Measurements from ENCODE around the gene SULT1A1. TPM values are rescaled to one million over a fixed set of nuclear protein-coding genes. Genes with fewer than 3 reads are reported as not detected.

SULT1A1 gene
- total and polyA plus RNA-seq, 2 donors (not counting 1 experiment from before 2014, with no cell fraction given), result 4.2 to 7.1 TPM

DNA sequence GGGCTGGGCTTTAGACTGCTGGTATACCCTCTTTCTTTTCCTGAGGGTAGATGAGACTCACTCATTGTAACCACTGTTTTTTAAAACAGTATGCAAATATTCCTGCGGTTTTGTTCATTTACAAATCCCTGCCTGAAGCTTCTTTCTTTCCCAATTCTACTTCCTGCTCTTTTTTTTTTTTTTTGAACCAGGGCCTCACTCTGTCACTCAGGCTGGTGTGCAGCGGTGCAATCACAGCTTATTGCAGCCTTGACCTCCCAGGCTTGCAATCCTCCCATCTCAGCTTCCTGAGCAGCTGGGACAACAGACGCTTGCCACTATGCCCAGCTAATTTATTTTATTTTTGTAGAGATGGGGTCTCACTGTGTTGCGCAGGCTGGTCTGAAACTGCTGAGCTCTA is 8.0 kb upstream of the SULT1A1 start:
- WGBS (ENCODE audit: insufficient coverage), result 44% methylated on average over 1 of the region's 4 CpGs
- intact Hi-C loops (cut with micrococcal nuclease), result no loop called here
- H3K9me3 Mint-ChIP-seq (ENCODE audit: insufficient read depth), result no peaks in the 10 kb centered on the region
- Histone ChIP-seq H3K9ac (ENCODE audit: low read length) (no peak overlapping the region), H3K4me3 (ENCODE audit: control extremely low read depth in 1 of 5, extremely low read depth in 1 of 5, insufficient read depth in 1 of 5, low read depth in 2 of 5, low read length in 4 of 5) (no peak overlapping the region), H4K20me1 (ENCODE audit: control insufficient read depth, insufficient read depth, low read length, poor library complexity, severe bottlenecking) (no peaks in the 10 kb centered on the region), H3K27me3 (replicated peaks in 1 of 4; ENCODE audit: control extremely low read depth in 1 of 4, control insufficient read depth in 3 of 4, insufficient read depth in 4 of 4, low read length in 3 of 4) (no peaks in the 10 kb centered on the region), H2AFZ (ENCODE audit: insufficient read depth, low read depth, low read length, poor library complexity, severe bottlenecking) (no peak overlapping the region), H3K4me1 (ENCODE audit: control insufficient read depth in 2 of 2, insufficient read depth in 2 of 2, low read length in 2 of 2) (peaks cover 3% of the 10 kb centered on the region in 2 donors), H3K79me2 (ENCODE audit: control insufficient read depth, insufficient read depth, low read length) (no peaks in the 10 kb centered on the region), H3K9me3 (ENCODE audit: control extremely low read depth in 1 of 3, control insufficient read depth in 2 of 3, insufficient read depth in 1 of 3, low read length in 2 of 3) (no peaks in the 10 kb centered on the region), H3K36me3 (replicated peaks in 1 of 2; ENCODE audit: control extremely low read depth in 1 of 2, control insufficient read depth in 1 of 2, extremely low read depth in 1 of 2, insufficient read depth in 2 of 2, low read length in 1 of 2) (no peaks in the 10 kb centered on the region), H3K27ac (ENCODE audit: low read length in 2 of 2) (no peak overlapping the region), H3K4me2 (replicated peaks; ENCODE audit: low read depth, low read length, poor library complexity, severe bottlenecking) (no peak overlapping the region)
- H3K27me3 Mint-ChIP-seq, result peaks cover 5% of the 10 kb centered on the region
- no peak overlapping the region for H3K27ac Mint-ChIP-seq
- DNase-seq (no peak), ATAC-seq (ENCODE audit: low read depth) (no peak)
- peaks cover 12% of the 10 kb centered on the region for H3K4me1 Mint-ChIP-seq
- H3K4me3 Mint-ChIP-seq, result no peak overlapping the region
- POLR2A ChIA-PET, result no interaction called here
- CTCF ChIA-PET, result no interaction called here
- TF ChIP-seq EZH2 (IDR thresholded peaks at IDR 0.05; ENCODE audit: borderline replicate concordance, insufficient read depth, low read depth, low read length, poor library complexity, severe bottlenecking), result no peak
- TF ChIP-seq, protein P1, sequence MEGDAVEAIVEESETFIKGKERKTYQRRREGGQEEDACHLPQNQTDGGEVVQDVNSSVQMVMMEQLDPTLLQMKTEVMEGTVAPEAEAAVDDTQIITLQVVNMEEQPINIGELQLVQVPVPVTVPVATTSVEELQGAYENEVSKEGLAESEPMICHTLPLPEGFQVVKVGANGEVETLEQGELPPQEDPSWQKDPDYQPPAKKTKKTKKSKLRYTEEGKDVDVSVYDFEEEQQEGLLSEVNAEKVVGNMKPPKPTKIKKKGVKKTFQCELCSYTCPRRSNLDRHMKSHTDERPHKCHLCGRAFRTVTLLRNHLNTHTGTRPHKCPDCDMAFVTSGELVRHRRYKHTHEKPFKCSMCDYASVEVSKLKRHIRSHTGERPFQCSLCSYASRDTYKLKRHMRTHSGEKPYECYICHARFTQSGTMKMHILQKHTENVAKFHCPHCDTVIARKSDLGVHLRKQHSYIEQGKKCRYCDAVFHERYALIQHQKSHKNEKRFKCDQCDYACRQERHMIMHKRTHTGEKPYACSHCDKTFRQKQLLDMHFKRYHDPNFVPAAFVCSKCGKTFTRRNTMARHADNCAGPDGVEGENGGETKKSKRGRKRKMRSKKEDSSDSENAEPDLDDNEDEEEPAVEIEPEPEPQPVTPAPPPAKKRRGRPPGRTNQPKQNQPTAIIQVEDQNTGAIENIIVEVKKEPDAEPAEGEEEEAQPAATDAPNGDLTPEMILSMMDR (IDR thresholded peaks at IDR 0.05), result no peak

DNA sequence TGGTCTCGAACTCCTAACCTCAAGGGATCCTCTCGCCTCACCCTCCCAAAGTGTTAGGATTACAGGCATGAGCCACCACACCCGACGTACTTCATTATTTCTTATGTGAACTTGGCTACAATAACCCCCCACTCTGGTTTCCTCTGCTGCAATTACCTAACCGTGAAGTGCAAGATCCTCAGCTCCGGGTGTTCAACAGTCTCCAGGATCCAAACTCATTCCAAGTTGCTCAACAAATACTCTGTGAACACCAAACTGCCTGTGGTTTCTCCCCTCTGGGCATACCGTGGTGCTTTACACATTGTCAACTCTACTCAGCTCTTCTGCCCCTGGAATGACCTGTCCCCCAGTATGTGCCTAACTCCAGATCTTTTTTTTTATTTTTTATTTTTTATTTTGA is 6.8 kb upstream of the SULT1A1 start:
- intact Hi-C loops (cut with micrococcal nuclease), result no loop called here
- peaks cover 3% of the 10 kb centered on the region in 2 donors for H3K4me1 ChIP-seq (ENCODE audit: control insufficient read depth in 2 of 2, insufficient read depth in 2 of 2, low read length in 2 of 2)
- H4K20me1 ChIP-seq (ENCODE audit: control insufficient read depth, insufficient read depth, low read length, poor library complexity, severe bottlenecking), result no peaks in the 10 kb centered on the region
- no peak overlapping the region for H3K4me3 Mint-ChIP-seq
- H3K27ac ChIP-seq (ENCODE audit: low read length in 2 of 2), result no peak overlapping the region
- no peak overlapping the region for H3K4me3 ChIP-seq (ENCODE audit: control extremely low read depth in 1 of 5, extremely low read depth in 1 of 5, insufficient read depth in 1 of 5, low read depth in 2 of 5, low read length in 4 of 5)
- peaks cover 6% of the 10 kb centered on the region for H3K4me1 Mint-ChIP-seq
- H2AFZ ChIP-seq (ENCODE audit: insufficient read depth, low read depth, low read length, poor library complexity, severe bottlenecking), result no peak overlapping the region
- no peaks in the 10 kb centered on the region for H3K9me3 ChIP-seq (ENCODE audit: control extremely low read depth in 1 of 3, control insufficient read depth in 2 of 3, insufficient read depth in 1 of 3, low read length in 2 of 3)
- H3K27me3 ChIP-seq (replicated peaks in 1 of 4; ENCODE audit: control extremely low read depth in 1 of 4, control insufficient read depth in 3 of 4, insufficient read depth in 4 of 4, low read length in 3 of 4), result no peaks in the 10 kb centered on the region
- ChIA-PET CTCF (no interaction called here), POLR2A (interaction anchor here (0.6 kb wide), 1 partner anchor 12 kb away, joined by 8 read pairs; no protein-coding TSS in a partner anchor)
- WGBS (ENCODE audit: insufficient coverage), result 82% methylated on average over 7 of the region's 7 CpGs
- no peak overlapping the region for H3K27ac Mint-ChIP-seq
- no peaks in the 10 kb centered on the region for H3K79me2 ChIP-seq (ENCODE audit: control insufficient read depth, insufficient read depth, low read length)
- no peak overlapping the region for H3K4me2 ChIP-seq (replicated peaks; ENCODE audit: low read depth, low read length, poor library complexity, severe bottlenecking)
- H3K9me3 Mint-ChIP-seq (ENCODE audit: insufficient read depth), result no peaks in the 10 kb centered on the region
- DNase-seq (no peak), ATAC-seq (ENCODE audit: low read depth) (no peak)
- no peaks in the 10 kb centered on the region for H3K27me3 Mint-ChIP-seq
- no peaks in the 10 kb centered on the region for H3K36me3 ChIP-seq (replicated peaks in 1 of 2; ENCODE audit: control extremely low read depth in 1 of 2, control insufficient read depth in 1 of 2, extremely low read depth in 1 of 2, insufficient read depth in 2 of 2, low read length in 1 of 2)
- H3K9ac ChIP-seq (ENCODE audit: low read length), result no peak overlapping the region
- no peak for TF ChIP-seq EZH2 (IDR thresholded peaks at IDR 0.05; ENCODE audit: borderline replicate concordance, insufficient read depth, low read depth, low read length, poor library complexity, severe bottlenecking)
- TF ChIP-seq, protein P1 (IDR thresholded peaks at IDR 0.05), result no peak
